DND-41 (cell line): ENCODE measurements around the gene PPP1R14B.

Experiments
- EZH2 ChIP-seq: IDR thresholded peaks from 3 replicates; pipeline ENCODE4 v1.6.1; 2012; ENCODE audit warnings: borderline replicate concordance, low read depth, mild to moderate bottlenecking, moderate library complexity, low read length, inconsistent platforms; ENCODE audit not compliant: severe bottlenecking
- TF ChIP-seq, protein P1 (sequence below): IDR thresholded peaks from 2 replicates; pipeline ENCODE4 v1.5.1; 2012; ENCODE audit warnings: borderline replicate concordance, low read length, moderate library complexity, mild to moderate bottlenecking; ENCODE audit not compliant: poor library complexity, severe bottlenecking; ENCODE audit errors: extremely low read depth

DNA sequence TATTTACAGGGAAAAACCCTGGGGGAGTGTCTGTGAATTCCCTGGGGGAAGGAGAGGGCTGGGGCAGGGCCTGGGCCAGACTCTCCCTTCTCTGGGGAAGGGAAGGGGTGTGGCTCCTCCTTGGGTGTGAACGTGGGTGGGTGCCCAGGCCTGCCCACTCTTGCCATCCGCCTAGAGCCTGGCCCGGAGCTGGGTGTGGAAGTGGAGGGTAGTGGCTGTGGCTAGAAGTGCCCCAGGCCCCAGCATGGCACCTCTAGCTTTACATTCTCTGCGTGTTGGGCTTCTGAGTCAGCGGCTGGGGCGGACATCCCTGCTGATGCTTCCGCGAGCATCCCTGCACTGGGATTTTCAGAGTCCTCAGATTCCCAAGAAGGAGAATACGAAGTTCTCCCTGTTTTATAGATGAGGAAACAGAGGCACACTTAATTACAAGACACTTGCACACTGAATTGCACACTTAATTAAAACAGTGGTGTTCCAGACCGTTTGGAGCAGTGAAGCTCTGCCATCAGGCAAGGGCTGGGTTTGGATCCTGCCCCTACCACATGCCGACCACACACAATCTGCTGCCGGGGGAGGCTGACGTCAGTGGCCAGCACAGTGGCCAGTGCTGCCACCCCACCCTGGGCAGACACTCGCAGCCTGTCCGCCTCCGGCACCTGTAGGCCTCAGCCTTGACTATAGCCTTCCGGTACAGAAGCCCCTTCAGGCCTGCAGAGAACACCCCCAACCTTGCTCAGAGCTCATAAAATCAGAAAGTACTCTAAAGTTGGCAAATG, 30.1 kb upstream of the PPP1R14B start:
- TF ChIP-seq, protein P1, sequence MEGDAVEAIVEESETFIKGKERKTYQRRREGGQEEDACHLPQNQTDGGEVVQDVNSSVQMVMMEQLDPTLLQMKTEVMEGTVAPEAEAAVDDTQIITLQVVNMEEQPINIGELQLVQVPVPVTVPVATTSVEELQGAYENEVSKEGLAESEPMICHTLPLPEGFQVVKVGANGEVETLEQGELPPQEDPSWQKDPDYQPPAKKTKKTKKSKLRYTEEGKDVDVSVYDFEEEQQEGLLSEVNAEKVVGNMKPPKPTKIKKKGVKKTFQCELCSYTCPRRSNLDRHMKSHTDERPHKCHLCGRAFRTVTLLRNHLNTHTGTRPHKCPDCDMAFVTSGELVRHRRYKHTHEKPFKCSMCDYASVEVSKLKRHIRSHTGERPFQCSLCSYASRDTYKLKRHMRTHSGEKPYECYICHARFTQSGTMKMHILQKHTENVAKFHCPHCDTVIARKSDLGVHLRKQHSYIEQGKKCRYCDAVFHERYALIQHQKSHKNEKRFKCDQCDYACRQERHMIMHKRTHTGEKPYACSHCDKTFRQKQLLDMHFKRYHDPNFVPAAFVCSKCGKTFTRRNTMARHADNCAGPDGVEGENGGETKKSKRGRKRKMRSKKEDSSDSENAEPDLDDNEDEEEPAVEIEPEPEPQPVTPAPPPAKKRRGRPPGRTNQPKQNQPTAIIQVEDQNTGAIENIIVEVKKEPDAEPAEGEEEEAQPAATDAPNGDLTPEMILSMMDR: no peak
- TF ChIP-seq EZH2: no peak
